Epithelial cell of proximal tubule (primary cell): ENCODE results near the gene NR2F1-AS1. TPM values are rescaled to one million over a fixed set of nuclear protein-coding genes. Genes with fewer than 3 reads are reported as not detected.

Experiments
- DNase-seq: peaks from one replicate; pipeline ENCODE4 v3.0.0-alpha.2; 2011; ENCODE audit warnings: low read depth
- H3K4me3 ChIP-seq: 2 replicates; pipeline ENCODE4 v1.5.1; 2011; ENCODE audit warnings: low read depth, mild to moderate bottlenecking, low read length
- CTCF ChIP-seq: conservative IDR thresholded peaks from 2 replicates; pipeline ENCODE4 v1.5.1; 2012; ENCODE audit warnings: low read depth, mild to moderate bottlenecking, low read length
- total RNA-seq: library from RNA; depleted of rRNA; stranded (reverse); fragments of >200 nt; gene quantifications from 2 replicates; pipeline ENCODE4 v1.2.3, GENCODE V29; 2015

The NR2F1-AS1 gene
- total RNA-seq, 1 donor from 2014 or later = 1.6 TPM

GRCh38 chr5:93421987-93422401 is 159.0 kb downstream of the NR2F1-AS1 start:
- H3K4me3 ChIP-seq = no peak overlapping the region
- no peak for DNase-seq
- TF ChIP-seq CTCF = no peak

GRCh38 chr5:93421468-93421867 is 159.6 kb downstream of the NR2F1-AS1 start:
- H3K4me3 ChIP-seq = no peak overlapping the region
- TF ChIP-seq CTCF = no peak
- DNase-seq = no peak

GRCh38 chr5:93417490-93417889 is 163.5 kb downstream of the NR2F1-AS1 start:
- no peak for DNase-seq
- no peak for TF ChIP-seq CTCF
- no peak overlapping the region for H3K4me3 ChIP-seq

- no peak overlapping the region for H3K4me3 ChIP-seq
- DNase-seq = no peak
Measured at GRCh38 chr5:93415819-93416218, 165.2 kb downstream of the NR2F1-AS1 start.

GRCh38 chr5:93411716-93412115 is 169.3 kb downstream of the NR2F1-AS1 start:
- no peak overlapping the region for H3K4me3 ChIP-seq
- no peak for TF ChIP-seq CTCF
- DNase-seq = no peak

More at GRCh38 chr5:93415819-93416218, 165.2 kb downstream of the NR2F1-AS1 start:
- TF ChIP-seq CTCF = no peak

- no peak for TF ChIP-seq CTCF
- DNase-seq = no peak
Measured at GRCh38 chr5:93409691-93410090, 171.3 kb downstream of the NR2F1-AS1 start.

GRCh38 chr5:93407454-93407853 is 173.6 kb downstream of the NR2F1-AS1 start:
- no peak overlapping the region for H3K4me3 ChIP-seq
- no peak for DNase-seq
- no peak for TF ChIP-seq CTCF

More at GRCh38 chr5:93409691-93410090, 171.3 kb downstream of the NR2F1-AS1 start:
- no peak overlapping the region for H3K4me3 ChIP-seq
